Measurements from ENCODE around the gene SLC9A4.

DNA sequence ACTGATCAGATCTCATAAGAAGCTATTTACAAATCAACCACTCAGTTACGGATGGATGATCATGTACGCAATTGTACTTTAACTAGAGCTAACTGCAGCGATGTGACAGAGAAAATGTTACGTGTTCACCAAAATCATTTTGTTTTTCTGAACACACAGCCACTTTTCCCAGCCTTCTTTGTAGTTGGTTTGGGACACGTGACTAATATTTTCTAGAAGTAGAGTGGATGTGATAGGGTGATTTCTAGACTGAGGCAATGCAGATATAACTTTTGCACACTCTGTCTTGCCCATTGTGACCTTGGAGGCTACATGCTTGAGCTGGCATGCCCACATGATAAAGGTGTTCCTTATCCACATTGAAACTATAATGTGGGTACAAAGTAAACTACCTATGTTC is 9.9 kb upstream of the SLC9A4 start:
- TF ChIP-seq, protein P1, sequence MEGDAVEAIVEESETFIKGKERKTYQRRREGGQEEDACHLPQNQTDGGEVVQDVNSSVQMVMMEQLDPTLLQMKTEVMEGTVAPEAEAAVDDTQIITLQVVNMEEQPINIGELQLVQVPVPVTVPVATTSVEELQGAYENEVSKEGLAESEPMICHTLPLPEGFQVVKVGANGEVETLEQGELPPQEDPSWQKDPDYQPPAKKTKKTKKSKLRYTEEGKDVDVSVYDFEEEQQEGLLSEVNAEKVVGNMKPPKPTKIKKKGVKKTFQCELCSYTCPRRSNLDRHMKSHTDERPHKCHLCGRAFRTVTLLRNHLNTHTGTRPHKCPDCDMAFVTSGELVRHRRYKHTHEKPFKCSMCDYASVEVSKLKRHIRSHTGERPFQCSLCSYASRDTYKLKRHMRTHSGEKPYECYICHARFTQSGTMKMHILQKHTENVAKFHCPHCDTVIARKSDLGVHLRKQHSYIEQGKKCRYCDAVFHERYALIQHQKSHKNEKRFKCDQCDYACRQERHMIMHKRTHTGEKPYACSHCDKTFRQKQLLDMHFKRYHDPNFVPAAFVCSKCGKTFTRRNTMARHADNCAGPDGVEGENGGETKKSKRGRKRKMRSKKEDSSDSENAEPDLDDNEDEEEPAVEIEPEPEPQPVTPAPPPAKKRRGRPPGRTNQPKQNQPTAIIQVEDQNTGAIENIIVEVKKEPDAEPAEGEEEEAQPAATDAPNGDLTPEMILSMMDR (IDR thresholded peaks at IDR 0.05): no peak
- TF ChIP-seq EZH2 (IDR thresholded peaks at IDR 0.05; ENCODE audit: borderline replicate concordance, insufficient read depth, low read depth, low read length, poor library complexity, severe bottlenecking): no peak

Measured in B cell (primary cell).